ACHN (cell line): Measurements from ENCODE around the gene ERBB4.

Experiments used
- DNase-seq: peaks from one replicate; pipeline ENCODE4 v3.0.0-alpha.2; 2015
- in situ Hi-C: cut with HindIII; loops from 2 replicates; pipeline ENCODE4 v1.10.0; 2017; ENCODE audit warnings: low sequenced_read_pairs, low pct_ligation_motif_present, low pct_unique_long_range_greater_than_20kb

Gene ERBB4

GRCh38 chr2:211948932-211949331 is 589.7 kb downstream of the ERBB4 start:
- DNase-seq: no peak
- in situ Hi-C loops: no loop called here

GRCh38 chr2:211946960-211947359 is 591.6 kb downstream of the ERBB4 start:
- in situ Hi-C loops: no loop called here
- DNase-seq: no peak

- in situ Hi-C loops: no loop called here
- DNase-seq: no peak
These were observed 594.0 kb downstream of the ERBB4 start for GRCh38 chr2:211944572-211944971.

- in situ Hi-C loops: no loop called here
- no peak for DNase-seq
These were observed 596.4 kb downstream of the ERBB4 start for GRCh38 chr2:211942153-211942552.

GRCh38 chr2:211941216-211941747 is 597.3 kb downstream of the ERBB4 start:
- no peak for DNase-seq
- in situ Hi-C loops: no loop called here

- in situ Hi-C loops: no loop called here
- no peak for DNase-seq
These were observed 599.4 kb downstream of the ERBB4 start for GRCh38 chr2:211939177-211939576.

GRCh38 chr2:211934811-211935210 is 603.8 kb downstream of the ERBB4 start:
- in situ Hi-C loops: no loop called here
- no peak for DNase-seq

GRCh38 chr2:211931314-211931713 is 607.3 kb downstream of the ERBB4 start:
- no peak for DNase-seq
- in situ Hi-C loops: no loop called here

GRCh38 chr2:211930331-211930730 is 608.3 kb downstream of the ERBB4 start:
- in situ Hi-C loops: no loop called here
- DNase-seq: no peak

- in situ Hi-C loops: no loop called here
- DNase-seq: no peak
These were observed 610.4 kb downstream of the ERBB4 start for GRCh38 chr2:211928201-211928600.

- in situ Hi-C loops: no loop called here
- no peak for DNase-seq
These were observed 615.6 kb downstream of the ERBB4 start for GRCh38 chr2:211923019-211923418.

- DNase-seq: no peak
- in situ Hi-C loops: no loop called here
These were observed 634.6 kb downstream of the ERBB4 start for GRCh38 chr2:211903961-211904360.

- no peak for DNase-seq
- in situ Hi-C loops: no loop called here
These were observed 637.3 kb downstream of the ERBB4 start for GRCh38 chr2:211901226-211901846.

GRCh38 chr2:211900518-211900917 is 638.1 kb downstream of the ERBB4 start:
- in situ Hi-C loops: no loop called here
- no peak for DNase-seq

GRCh38 chr2:211900000-211900399 is 638.6 kb downstream of the ERBB4 start:
- in situ Hi-C loops: no loop called here
- DNase-seq: no peak

GRCh38 chr2:211898702-211899101 is 639.9 kb downstream of the ERBB4 start:
- in situ Hi-C loops: no loop called here
- no peak for DNase-seq

GRCh38 chr2:211881449-211881848 is 657.2 kb downstream of the ERBB4 start:
- in situ Hi-C loops: no loop called here
- DNase-seq: no peak

- in situ Hi-C loops: no loop called here
- DNase-seq: peak; percentile 8
These were observed 659.3 kb downstream of the ERBB4 start for GRCh38 chr2:211879323-211879722.

GRCh38 chr2:211877061-211877460 is 661.5 kb downstream of the ERBB4 start:
- in situ Hi-C loops: no loop called here
- no peak for DNase-seq

- DNase-seq: no peak
- in situ Hi-C loops: no loop called here
These were observed 663.1 kb downstream of the ERBB4 start for GRCh38 chr2:211875488-211875887.
